ENCODE data around the gene VWA5B1.

- TF ChIP-seq, protein P1, sequence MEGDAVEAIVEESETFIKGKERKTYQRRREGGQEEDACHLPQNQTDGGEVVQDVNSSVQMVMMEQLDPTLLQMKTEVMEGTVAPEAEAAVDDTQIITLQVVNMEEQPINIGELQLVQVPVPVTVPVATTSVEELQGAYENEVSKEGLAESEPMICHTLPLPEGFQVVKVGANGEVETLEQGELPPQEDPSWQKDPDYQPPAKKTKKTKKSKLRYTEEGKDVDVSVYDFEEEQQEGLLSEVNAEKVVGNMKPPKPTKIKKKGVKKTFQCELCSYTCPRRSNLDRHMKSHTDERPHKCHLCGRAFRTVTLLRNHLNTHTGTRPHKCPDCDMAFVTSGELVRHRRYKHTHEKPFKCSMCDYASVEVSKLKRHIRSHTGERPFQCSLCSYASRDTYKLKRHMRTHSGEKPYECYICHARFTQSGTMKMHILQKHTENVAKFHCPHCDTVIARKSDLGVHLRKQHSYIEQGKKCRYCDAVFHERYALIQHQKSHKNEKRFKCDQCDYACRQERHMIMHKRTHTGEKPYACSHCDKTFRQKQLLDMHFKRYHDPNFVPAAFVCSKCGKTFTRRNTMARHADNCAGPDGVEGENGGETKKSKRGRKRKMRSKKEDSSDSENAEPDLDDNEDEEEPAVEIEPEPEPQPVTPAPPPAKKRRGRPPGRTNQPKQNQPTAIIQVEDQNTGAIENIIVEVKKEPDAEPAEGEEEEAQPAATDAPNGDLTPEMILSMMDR (conservative IDR thresholded peaks at IDR 0.05; ENCODE audit: low read depth in 2 of 2), result no peak
- TF ChIP-seq CREB1 (CRISPR knock-in tag; IDR thresholded peaks at IDR 0.05; ENCODE audit: low read depth) (no peak), STAT1 (IDR thresholded peaks at IDR 0.05; ENCODE audit: unreplicated experiment) (no peak), EZH2 (IDR thresholded peaks at IDR 0.05; ENCODE audit: low read depth, unreplicated experiment) (no peak), EZH2phosphoT487 (IDR thresholded peaks at IDR 0.05; ENCODE audit: unreplicated experiment) (no peak), NANOG (IDR thresholded peaks at IDR 0.05; ENCODE audit: borderline replicate concordance) (no peak), POLR2AphosphoS5 (IDR thresholded peaks at IDR 0.05; ENCODE audit: low read depth) (no peak), JUNB (IDR thresholded peaks at IDR 0.05; ENCODE audit: unreplicated experiment) (no peak), ZNF114 (CRISPR knock-in tag; IDR thresholded peaks at IDR 0.05) (no peak)
- TF ChIP-seq, protein P2, sequence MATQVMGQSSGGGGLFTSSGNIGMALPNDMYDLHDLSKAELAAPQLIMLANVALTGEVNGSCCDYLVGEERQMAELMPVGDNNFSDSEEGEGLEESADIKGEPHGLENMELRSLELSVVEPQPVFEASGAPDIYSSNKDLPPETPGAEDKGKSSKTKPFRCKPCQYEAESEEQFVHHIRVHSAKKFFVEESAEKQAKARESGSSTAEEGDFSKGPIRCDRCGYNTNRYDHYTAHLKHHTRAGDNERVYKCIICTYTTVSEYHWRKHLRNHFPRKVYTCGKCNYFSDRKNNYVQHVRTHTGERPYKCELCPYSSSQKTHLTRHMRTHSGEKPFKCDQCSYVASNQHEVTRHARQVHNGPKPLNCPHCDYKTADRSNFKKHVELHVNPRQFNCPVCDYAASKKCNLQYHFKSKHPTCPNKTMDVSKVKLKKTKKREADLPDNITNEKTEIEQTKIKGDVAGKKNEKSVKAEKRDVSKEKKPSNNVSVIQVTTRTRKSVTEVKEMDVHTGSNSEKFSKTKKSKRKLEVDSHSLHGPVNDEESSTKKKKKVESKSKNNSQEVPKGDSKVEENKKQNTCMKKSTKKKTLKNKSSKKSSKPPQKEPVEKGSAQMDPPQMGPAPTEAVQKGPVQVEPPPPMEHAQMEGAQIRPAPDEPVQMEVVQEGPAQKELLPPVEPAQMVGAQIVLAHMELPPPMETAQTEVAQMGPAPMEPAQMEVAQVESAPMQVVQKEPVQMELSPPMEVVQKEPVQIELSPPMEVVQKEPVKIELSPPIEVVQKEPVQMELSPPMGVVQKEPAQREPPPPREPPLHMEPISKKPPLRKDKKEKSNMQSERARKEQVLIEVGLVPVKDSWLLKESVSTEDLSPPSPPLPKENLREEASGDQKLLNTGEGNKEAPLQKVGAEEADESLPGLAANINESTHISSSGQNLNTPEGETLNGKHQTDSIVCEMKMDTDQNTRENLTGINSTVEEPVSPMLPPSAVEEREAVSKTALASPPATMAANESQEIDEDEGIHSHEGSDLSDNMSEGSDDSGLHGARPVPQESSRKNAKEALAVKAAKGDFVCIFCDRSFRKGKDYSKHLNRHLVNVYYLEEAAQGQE (IDR thresholded peaks at IDR 0.05; ENCODE audit: unreplicated experiment), result no peak
Measured at GRCh38 chr1:20385630-20386029, 95.0 kb downstream of the VWA5B1 start.

All from GM23338 (cell line).